GM23338 (cell line): Measurements from ENCODE around the gene STAT4. TPM values are rescaled to one million over a fixed set of nuclear protein-coding genes. Genes with fewer than 3 reads are reported as not detected.

Experiments used
- ATAC-seq: fragments of 200-7000 bp; cut with Tn5 transposase; 3 replicates; pipeline ENCODE4 v1.9.1; 2020
- DNase-seq: peaks from one replicate; pipeline ENCODE4 v3.0.0-alpha.2; 2015; ENCODE audit warnings: low spot score
- H2AFZ ChIP-seq: fragments of 200-600 bp; sonication (generic); 2 replicates; pipeline ENCODE4 v1.8.0; 2016; ENCODE audit warnings: antibody characterized with exemption, mild to moderate bottlenecking, moderate library complexity
- H3F3A ChIP-seq: fragments of 200-600 bp; sonication (generic); replicated peaks from 2 replicates; pipeline ENCODE4 v1.8.0; 2017; ENCODE audit warnings: antibody characterized with exemption, mixed run types, low read depth
- H3K27ac ChIP-seq: fragments of 200-600 bp; sonication (generic); 2 replicates; pipeline ENCODE4 v1.6.1; 2016; ENCODE audit warnings: low read depth
- H3K27me3 ChIP-seq: fragments of 200-600 bp; sonication (generic); 2 replicates; pipeline ENCODE4 v1.8.0; 2016; ENCODE audit warnings: mild to moderate bottlenecking, mixed run types, moderate library complexity; ENCODE audit not compliant: insufficient read depth
- H3K36me3 ChIP-seq: fragments of 200-600 bp; sonication (generic); 2 replicates; pipeline ENCODE4 v1.8.0; 2016; ENCODE audit warnings: mild to moderate bottlenecking; ENCODE audit not compliant: insufficient read depth
- H3K4me1 ChIP-seq: fragments of 200-600 bp; sonication (generic); 2 replicates; pipeline ENCODE4 v1.8.0; 2016; ENCODE audit warnings: mild to moderate bottlenecking, moderate library complexity; ENCODE audit not compliant: insufficient read depth
- H3K4me2 ChIP-seq: fragments of 200-600 bp; sonication (generic); 2 replicates; pipeline ENCODE4 v1.7.1; 2017; ENCODE audit warnings: mixed run types
- H3K4me3 ChIP-seq: fragments of 200-600 bp; sonication (generic); 2 replicates; pipeline ENCODE4 v1.6.1; 2016; ENCODE audit warnings: mixed run types
- H3K79me2 ChIP-seq: fragments of 200-600 bp; sonication (generic); replicated peaks from 2 replicates; pipeline ENCODE4 v1.8.0; 2017; ENCODE audit warnings: mild to moderate bottlenecking; ENCODE audit not compliant: insufficient read depth
- H3K9me2 ChIP-seq: fragments of 200-600 bp; sonication (generic); 2 replicates; pipeline ENCODE4 v1.8.0; 2017; ENCODE audit not compliant: insufficient read depth
- H4K20me1 ChIP-seq: fragments of 200-600 bp; sonication (generic); replicated peaks from 2 replicates; pipeline ENCODE4 v1.8.0; 2017; ENCODE audit warnings: mild to moderate bottlenecking; ENCODE audit not compliant: insufficient read depth
- H3K27ac Mint-ChIP-seq: 2 replicates; pipeline ENCODE4 v1.8.0; 2020; ENCODE audit warnings: inconsistent platforms, mild to moderate bottlenecking, moderate library complexity, mixed read lengths
- H3K27me3 Mint-ChIP-seq: 3 replicates; pipeline ENCODE4 v1.8.0; 2022; ENCODE audit warnings: low read depth, mild to moderate bottlenecking, moderate library complexity, mixed read lengths, inconsistent platforms; ENCODE audit not compliant: insufficient read depth, poor library complexity
- H3K36me3 Mint-ChIP-seq: 3 replicates; pipeline ENCODE4 v1.8.0; 2021; ENCODE audit warnings: low read depth, mild to moderate bottlenecking, inconsistent platforms, moderate library complexity, mixed read lengths
- H3K4me1 Mint-ChIP-seq: 3 replicates; pipeline ENCODE4 v1.8.0; 2020; ENCODE audit warnings: mild to moderate bottlenecking, inconsistent platforms, mixed read lengths
- H3K4me3 Mint-ChIP-seq: 3 replicates; pipeline ENCODE4 v1.8.0; 2021; ENCODE audit warnings: moderate library complexity, mild to moderate bottlenecking, inconsistent platforms, mixed read lengths
- H3K9me3 Mint-ChIP-seq: 3 replicates; pipeline ENCODE4 v1.8.0; 2020; ENCODE audit warnings: moderate library complexity, mild to moderate bottlenecking, inconsistent platforms, mixed read lengths
- CREB1 ChIP-seq: fragments of 250-450 bp; sonication (Bioruptor Pico); IDR thresholded peaks from 2 replicates; pipeline ENCODE4 v1.5.0; 2020; ENCODE audit warnings: low read depth, mild to moderate bottlenecking, moderate library complexity
- CTCF ChIP-seq, 2 experiments: fragments of 200-600 bp in 1 of 2; sonication (generic) in 1 of 2; conservative IDR thresholded peaks; 2 replicates each; pipeline versions ENCODE4 v1.5.1 to v1.6.1; 2016 to 2017; ENCODE audit warnings: antibody characterized with exemption in 2 of 2, low read depth in 2 of 2, mild to moderate bottlenecking in 2 of 2, moderate library complexity in 1 of 2
- ETS1 ChIP-seq: IDR thresholded peaks from 2 replicates; pipeline ENCODE4 v1.6.1; 2016; ENCODE audit warnings: antibody characterized with exemption
- EZH2 ChIP-seq: fragments of 200-600 bp; sonication (generic); IDR thresholded peaks from one replicate; pipeline ENCODE4 v1.8.0; 2017; ENCODE audit warnings: antibody characterized with exemption, mild to moderate bottlenecking, low read depth; ENCODE audit not compliant: unreplicated experiment
- EZH2phosphoT487 ChIP-seq: fragments of 200-600 bp; sonication (generic); IDR thresholded peaks from one replicate; pipeline ENCODE4 v1.8.1; 2018; ENCODE audit warnings: antibody characterized with exemption; ENCODE audit not compliant: unreplicated experiment
- JUNB ChIP-seq: IDR thresholded peaks from one replicate; pipeline ENCODE4 v1.6.1; 2016; ENCODE audit warnings: antibody characterized with exemption; ENCODE audit not compliant: unreplicated experiment
- NANOG ChIP-seq: IDR thresholded peaks from 2 replicates; pipeline ENCODE4 v1.6.1; 2016; ENCODE audit warnings: antibody characterized with exemption, borderline replicate concordance
- POLR2AphosphoS5 ChIP-seq: IDR thresholded peaks from 2 replicates; pipeline ENCODE4 v1.6.1; 2016; ENCODE audit warnings: antibody characterized with exemption, low read depth
- REST ChIP-seq: IDR thresholded peaks from one replicate; pipeline ENCODE4 v1.6.1; 2018; ENCODE audit warnings: antibody characterized with exemption; ENCODE audit not compliant: unreplicated experiment
- STAT1 ChIP-seq: IDR thresholded peaks from one replicate; pipeline ENCODE4 v1.6.1; 2016; ENCODE audit warnings: antibody characterized with exemption; ENCODE audit not compliant: unreplicated experiment
- ZNF114 ChIP-seq: fragments of 250-450 bp; sonication (Bioruptor Pico); IDR thresholded peaks from 2 replicates; pipeline ENCODE4 v1.5.0; 2020; ENCODE audit warnings: mild to moderate bottlenecking, moderate library complexity
- ZNF331 ChIP-seq: fragments of 250-450 bp; sonication (Bioruptor Pico); IDR thresholded peaks from 2 replicates; pipeline ENCODE4 v1.5.0; 2020; ENCODE audit warnings: low read depth, mild to moderate bottlenecking, moderate library complexity
- ZNF462 ChIP-seq: fragments of 250-450 bp; sonication (Bioruptor Pico); IDR thresholded peaks from 2 replicates; pipeline ENCODE4 v1.5.0; 2020; ENCODE audit warnings: mild to moderate bottlenecking, moderate library complexity
- polyA plus RNA-seq: library from polyadenylated mRNA; unstranded; fragments of >200 nt; fragmentation: Nextera tagmentation; extraction: Ambion mirVana; gene quantifications from 2 replicates; pipeline ENCODE4 v1.2.1, GENCODE V29; 2016
- total RNA-seq: library from RNA; depleted of rRNA; stranded (reverse); fragments of >200 nt; shearing (Covaris generic); gene quantifications from 2 replicates; pipeline ENCODE4 v1.2.3, GENCODE V29; 2014

STAT4 gene
- total and polyA plus RNA-seq, 2 experiments from 2014 or later: 0.52 to 0.86 TPM

GRCh38 chr2:191014653-191015020 lies 136.2 kb downstream of the STAT4 start:
- peaks cover 5% of the 10 kb centered on the region; the same call in 1 of the 2 replicates for H3F3A ChIP-seq
- Mint-ChIP-seq H3K36me3 (no peaks in the 10 kb centered on the region), H3K9me3 (no peaks in the 10 kb centered on the region), H3K27ac (no peak overlapping the region), H3K27me3 (no peaks in the 10 kb centered on the region), H3K4me3 (no peak overlapping the region), H3K4me1 (no peaks in the 10 kb centered on the region)
- peaks cover 34% of the 10 kb centered on the region for H3K27me3 ChIP-seq
- no peak for DNase-seq
- no peak for TF ChIP-seq ZNF462 (CRISPR knock-in tag)
- TF ChIP-seq CREB1: no peak
- TF ChIP-seq ZNF331: no peak
- TF ChIP-seq ZNF114 (CRISPR knock-in tag): no peak
- no peak for TF ChIP-seq STAT1
- no peak for TF ChIP-seq EZH2
- TF ChIP-seq JUNB: no peak
- TF ChIP-seq ETS1: no peak
- TF ChIP-seq REST: no peak
- TF ChIP-seq NANOG: no peak
- no peak for TF ChIP-seq EZH2phosphoT487
- no peak for TF ChIP-seq CTCF (conservative IDR thresholded peaks at IDR 0.05; ENCODE audit: low read depth in 2 of 2)
- TF ChIP-seq POLR2AphosphoS5: no peak
- H3K4me1 ChIP-seq: peaks cover 16% of the 10 kb centered on the region
- H3K36me3 ChIP-seq: no peaks in the 10 kb centered on the region
- no peaks in the 10 kb centered on the region; the same call in 1 of the 2 replicates for H3K9me2 ChIP-seq
- H3K27ac ChIP-seq: peak overlapping the region; percentile 63
- H4K20me1 ChIP-seq: no peaks in the 10 kb centered on the region; the same call in none of the 2 replicates
- ATAC-seq: peak; percentile 5; the same call in 2 of the 3 replicates
- peaks cover 19% of the 10 kb centered on the region for H3K79me2 ChIP-seq
- peak overlapping the region; percentile 85 for H3K4me2 ChIP-seq
- peak overlapping the region; percentile 74 for H3K4me3 ChIP-seq
- peak overlapping the region; percentile 64 for H2AFZ ChIP-seq
